Endodermal cell (in vitro differentiated cells): ENCODE results near the gene RGS19. TPM values are rescaled to one million over a fixed set of nuclear protein-coding genes. Genes with fewer than 3 reads are reported as not detected.

ENCODE experiments used
- DNase-seq: peaks from one replicate; pipeline ENCODE4 v3.0.0-alpha.2; 2017
- H3K27ac ChIP-seq: 2 replicates; pipeline ENCODE4 v1.5.1; 2013; ENCODE audit warnings: mild to moderate bottlenecking, low read depth, low read length, moderate library complexity
- H3K27me3 ChIP-seq: 2 replicates; pipeline ENCODE4 v1.6.1; 2013; ENCODE audit warnings: mild to moderate bottlenecking, low read length, moderate library complexity; ENCODE audit not compliant: insufficient read depth, control insufficient read depth, poor library complexity, severe bottlenecking
- H3K36me3 ChIP-seq: 2 replicates; pipeline ENCODE4 v1.7.0; 2013; ENCODE audit warnings: mild to moderate bottlenecking, low read length, moderate library complexity; ENCODE audit not compliant: control insufficient read depth, insufficient read depth
- H3K4me1 ChIP-seq: one replicate; pipeline ENCODE4 v1.7.0; 2013; ENCODE audit warnings: low read length; ENCODE audit not compliant: control insufficient read depth, insufficient read depth
- H3K4me3 ChIP-seq: 2 replicates; pipeline ENCODE4 v1.5.1; 2013; ENCODE audit warnings: mild to moderate bottlenecking, low read length, moderate library complexity
- H3K9ac ChIP-seq: 2 replicates; pipeline ENCODE4 v1.6.1; 2013; ENCODE audit warnings: mild to moderate bottlenecking, low read length, moderate library complexity; ENCODE audit not compliant: poor library complexity, severe bottlenecking; ENCODE audit errors: extremely low read depth
- H3K9me3 ChIP-seq: 2 replicates; pipeline ENCODE4 v1.6.1; 2013; ENCODE audit warnings: mild to moderate bottlenecking, low read length, moderate library complexity; ENCODE audit not compliant: control insufficient read depth
- H3K27ac Mint-ChIP-seq: 2 replicates; pipeline ENCODE4 v1.8.0; 2020; ENCODE audit warnings: mixed read lengths
- H3K27me3 Mint-ChIP-seq: 2 replicates; pipeline ENCODE4 v1.8.0; 2021; ENCODE audit warnings: mild to moderate bottlenecking, mixed read lengths; ENCODE audit not compliant: insufficient read depth
- H3K36me3 Mint-ChIP-seq: 2 replicates; pipeline ENCODE4 v1.8.0; 2020; ENCODE audit warnings: low read depth, mixed read lengths
- H3K4me1 Mint-ChIP-seq: 2 replicates; pipeline ENCODE4 v1.8.0; 2020; ENCODE audit warnings: mixed read lengths
- H3K4me3 Mint-ChIP-seq: 2 replicates; pipeline ENCODE4 v1.8.0; 2020; ENCODE audit warnings: mild to moderate bottlenecking, moderate library complexity, mixed read lengths
- H3K9me3 Mint-ChIP-seq: 2 replicates; pipeline ENCODE4 v1.8.0; 2020; ENCODE audit warnings: mild to moderate bottlenecking, mixed read lengths
- CTCF ChIP-seq: fragments of 200-600 bp; sonication (generic); conservative IDR thresholded peaks from 2 replicates; pipeline ENCODE4 v1.5.0; 2021; ENCODE audit warnings: antibody characterized with exemption, mild to moderate bottlenecking
- WGBS, 2 experiments: methylation state at CpG; one replicate each; pipeline versions ENCODE4 v1.1.5 to v1.1.7; 2013; ENCODE audit warnings: missing lambda C conversion rate in 2 of 2, mixed read lengths in 1 of 2; ENCODE audit not compliant: insufficient coverage in 1 of 2, insufficient read length in 1 of 2; 5-methylcytosine and 5-hydroxymethylcytosine counted together
- total RNA-seq, 2 donors: library from RNA; stranded (reverse); fragmentation: NEBNext Ultra II Directional in 1 of 2; extraction: Animal tissue kit (Norgen Biotek cat#: 25700) in 1 of 2; gene quantifications; 2 replicates in 1 of 2; 3 replicates in 1 of 2; pipeline ENCODE4 v1.2.1, GENCODE V29; 2021

RGS19 gene
- total RNA-seq, 2 donors from 2014 or later: 14.6 to 15.8 TPM

GRCh38 chr20:64037199-64037497 is 42.2 kb downstream of the RGS19 start:
- H3K9me3 Mint-ChIP-seq: no peaks in the 10 kb centered on the region
- H3K27ac Mint-ChIP-seq: no peak overlapping the region
- H3K4me1 Mint-ChIP-seq: peaks cover 15% of the 10 kb centered on the region
- H3K27me3 Mint-ChIP-seq: peaks cover 26% of the 10 kb centered on the region
- 86% methylated on average over 3 of the region's 3 CpGs; no CpG with 5 or more reads in 1 of the 2 experiments for WGBS, 2 experiments
- H3K36me3 Mint-ChIP-seq: peaks cover 22% of the 10 kb centered on the region
- no peaks in the 10 kb centered on the region for H3K9me3 ChIP-seq
- no peak overlapping the region for H3K4me3 ChIP-seq
- peak overlapping the region; percentile 52 for H3K4me3 Mint-ChIP-seq
- peaks cover 19% of the 10 kb centered on the region for H3K4me1 ChIP-seq
- peaks cover 41% of the 10 kb centered on the region for H3K27me3 ChIP-seq
- DNase-seq: no peak
- peaks cover 5% of the 10 kb centered on the region for H3K36me3 ChIP-seq
- H3K27ac ChIP-seq: no peak overlapping the region
- H3K9ac ChIP-seq: no peak overlapping the region
- no peak for TF ChIP-seq CTCF

- peaks cover 16% of the 10 kb centered on the region for H3K4me1 ChIP-seq
- H3K27me3 ChIP-seq: peaks cover 36% of the 10 kb centered on the region
- H3K9ac ChIP-seq: no peak overlapping the region
- Mint-ChIP-seq H3K27ac (no peak overlapping the region), H3K27me3 (peaks cover 23% of the 10 kb centered on the region), H3K4me3 (peak overlapping the region; percentile 29), H3K36me3 (peaks cover 26% of the 10 kb centered on the region), H3K4me1 (peaks cover 15% of the 10 kb centered on the region), H3K9me3 (no peaks in the 10 kb centered on the region)
- H3K4me3 ChIP-seq: no peak overlapping the region
- no peaks in the 10 kb centered on the region for H3K9me3 ChIP-seq
- peak; percentile 61 for DNase-seq
- no peak for TF ChIP-seq CTCF
- peaks cover 11% of the 10 kb centered on the region for H3K36me3 ChIP-seq
- H3K27ac ChIP-seq: no peak overlapping the region
- WGBS, 2 experiments: 89 to 94% methylated on average over 5 to 17 of the region's 17 CpGs
Observed at GRCh38 chr20:64036346-64037198, 42.7 kb downstream of the RGS19 start.

- no peak within 1 kb of the TSS for H3K4me3 ChIP-seq
- H3K27me3 ChIP-seq: peaks cover 29% of the 10 kb centered on the region
- H3K4me1 ChIP-seq: peaks cover 18% of the 10 kb centered on the region
- Mint-ChIP-seq H3K27ac (peak within 1 kb of the TSS; percentile 78), H3K9me3 (no peaks in the 10 kb centered on the region), H3K4me1 (peaks cover 19% of the 10 kb centered on the region), H3K36me3 (peaks cover 30% of the 10 kb centered on the region), H3K27me3 (peaks cover 20% of the 10 kb centered on the region), H3K4me3 (peak within 1 kb of the TSS; percentile 29)
- no peak within 1 kb of the TSS for H3K27ac ChIP-seq
- peak; percentile 70 for DNase-seq
- peaks cover 12% of the 10 kb centered on the region for H3K36me3 ChIP-seq
- no peak within 1 kb of the TSS for H3K9ac ChIP-seq
- TF ChIP-seq CTCF: no peak
- WGBS, 2 experiments: 68 to 90% methylated on average over 2 to 10 of the region's 10 CpGs
- no peaks in the 10 kb centered on the region for H3K9me3 ChIP-seq
Observed at GRCh38 chr20:64035933-64036345, 43.4 kb downstream of the RGS19 start, which contains the start of gene C20orf204. TSS of gene C20orf204 (plus strand) at chr20:64036182. CDS start at chr20:64036324, 142 bp downstream.
